GM15510 (cell line): Measurements from ENCODE around the gene MICA.

Experiments used
- POLR2A ChIP-seq: IDR thresholded peaks from 3 replicates; pipeline ENCODE4 v1.6.1; 2011; ENCODE audit warnings: borderline replicate concordance; ENCODE audit not compliant: insufficient read length; ENCODE audit errors: extremely low read depth

MICA gene

GRCh38 chr6:31400467-31401289 lies 2.7 kb upstream of the MICA start:
- peak; percentile 40 for TF ChIP-seq POLR2A

- no peak for TF ChIP-seq POLR2A
These were observed 2.0 kb upstream of the MICA start for GRCh38 chr6:31401403-31401802.

- no peak for TF ChIP-seq POLR2A
These were observed 792 bp upstream of the MICA start for GRCh38 chr6:31402324-31403282.

GRCh38 chr6:31405996-31406395 lies 2.6 kb downstream of the MICA start:
- no peak for TF ChIP-seq POLR2A

- TF ChIP-seq POLR2A: no peak
These were observed 4.3 kb downstream of the MICA start for GRCh38 chr6:31407699-31408098.

GRCh38 chr6:31412506-31412905 lies 9.1 kb downstream of the MICA start:
- no peak for TF ChIP-seq POLR2A

GRCh38 chr6:31414771-31415265 lies 11.4 kb downstream of the MICA start:
- no peak for TF ChIP-seq POLR2A

GRCh38 chr6:31416394-31417014 lies 13.1 kb downstream of the MICA start:
- no peak for TF ChIP-seq POLR2A

GRCh38 chr6:31418251-31418650 lies 14.9 kb downstream of the MICA start:
- TF ChIP-seq POLR2A: no peak

GRCh38 chr6:31419842-31420241 lies 16.4 kb downstream of the MICA start:
- TF ChIP-seq POLR2A: no peak

- no peak for TF ChIP-seq POLR2A
These were observed 17.2 kb downstream of the MICA start for GRCh38 chr6:31420546-31420945.

GRCh38 chr6:31422587-31422986 lies 19.2 kb downstream of the MICA start:
- no peak for TF ChIP-seq POLR2A

GRCh38 chr6:31423550-31423949 lies 20.2 kb downstream of the MICA start:
- TF ChIP-seq POLR2A: no peak

GRCh38 chr6:31426395-31427354 lies 23.3 kb downstream of the MICA start:
- TF ChIP-seq POLR2A: no peak
